IMR-90 (cell line): Measurements from ENCODE around the gene CAMTA1. TPM values are rescaled to one million over a fixed set of nuclear protein-coding genes. Genes with fewer than 3 reads are reported as not detected.

Experiments used
- ATAC-seq: fragments of 200-7000 bp; cut with Tn5 transposase; 2 replicates; pipeline ENCODE4 v1.9.1; 2020; ENCODE audit warnings: low read depth, mild to moderate bottlenecking, moderate library complexity
- BruUV-seq: library from RNA; stranded (reverse); fragments of 400-500 nt; replicated peaks from 2 replicates; lab custom pipeline; 2021; lab: Mats Ljungman, UMichigan
- CTCF ChIA-PET: fragments of 300-600 bp; formaldehyde crosslinking; extraction: SDS; loops from one replicate; lab custom pipeline; 2021; ENCODE audit warnings: antibody characterized with exemption; lab: Yijun Ruan, JAX
- POLR2A ChIA-PET: fragments of 300-600 bp; sonication (Branson Sonifier 250); formaldehyde crosslinking; loops from one replicate; lab custom pipeline; 2022; ENCODE audit warnings: antibody characterized with exemption; ENCODE audit not compliant: unreplicated experiment; lab: Charles Lee
- DNase-seq: peaks from one replicate; pipeline ENCODE4 v3.0.0; 2013
- H2AFZ ChIP-seq: replicated peaks from 2 replicates; pipeline ENCODE3; 2013; ENCODE audit warnings: low read length, mild to moderate bottlenecking; ENCODE audit not compliant: poor library complexity
- H2AK5ac ChIP-seq: 2 replicates; pipeline ENCODE4 v1.6.1; 2013; ENCODE audit warnings: low read depth, low read length, inconsistent platforms
- H2AK9ac ChIP-seq: replicated peaks from 2 replicates; pipeline ENCODE3; 2013; ENCODE audit warnings: mild to moderate bottlenecking, low read depth, low read length, moderate library complexity; ENCODE audit not compliant: poor library complexity
- H2BK120ac ChIP-seq: 2 replicates; pipeline ENCODE4 v1.6.1; 2013; ENCODE audit warnings: low read depth, low read length, inconsistent platforms
- H2BK15ac ChIP-seq: 3 replicates; pipeline ENCODE4 v1.6.1; 2013; ENCODE audit warnings: low read depth, low read length, inconsistent platforms
- H2BK20ac ChIP-seq: 2 replicates; pipeline ENCODE4 v1.6.1; 2013; ENCODE audit warnings: low read depth, mild to moderate bottlenecking, inconsistent platforms, low read length, moderate library complexity
- H2BK5ac ChIP-seq: 2 replicates; pipeline ENCODE4 v1.6.1; 2013; ENCODE audit warnings: mild to moderate bottlenecking, low read depth, low read length, inconsistent platforms; ENCODE audit not compliant: poor library complexity, severe bottlenecking
- H3K14ac ChIP-seq: replicated peaks from 2 replicates; pipeline ENCODE4 v1.6.1; 2013; ENCODE audit warnings: low read depth, low read length, inconsistent platforms
- H3K18ac ChIP-seq: 2 replicates; pipeline ENCODE4 v1.6.1; 2013; ENCODE audit warnings: low read depth, low read length, control low read depth
- H3K23ac ChIP-seq: 2 replicates; pipeline ENCODE4 v1.6.1; 2013; ENCODE audit warnings: low read depth, low read length, inconsistent platforms
- H3K27ac ChIP-seq: 2 replicates; pipeline ENCODE4 v1.5.1; 2013; ENCODE audit warnings: mild to moderate bottlenecking, control low read depth, low read length; ENCODE audit not compliant: insufficient read depth
- H3K27me3 ChIP-seq: 2 replicates; pipeline ENCODE4 v1.6.1; 2013; ENCODE audit warnings: low read length; ENCODE audit not compliant: control insufficient read depth, insufficient read depth
- H3K36me3 ChIP-seq: 2 replicates; pipeline ENCODE4 v1.6.1; 2013; ENCODE audit warnings: low read length, mixed read lengths; ENCODE audit not compliant: control insufficient read depth, insufficient read depth
- H3K4ac ChIP-seq: 2 replicates; pipeline ENCODE4 v1.6.1; 2013; ENCODE audit warnings: low read depth, low read length, inconsistent platforms
- H3K4me1 ChIP-seq: 2 replicates; pipeline ENCODE4 v1.6.1; 2013; ENCODE audit warnings: low read length, mixed read lengths; ENCODE audit not compliant: control insufficient read depth, insufficient read depth
- H3K4me2 ChIP-seq: 2 replicates; pipeline ENCODE4 v1.6.1; 2013; ENCODE audit warnings: low read depth, mild to moderate bottlenecking, control low read depth, low read length, moderate library complexity
- H3K4me3 ChIP-seq: 2 replicates; pipeline ENCODE4 v1.5.1; 2013; ENCODE audit warnings: low read depth, mild to moderate bottlenecking, control low read depth, low read length, moderate library complexity; ENCODE audit not compliant: insufficient read depth
- H3K56ac ChIP-seq: 2 replicates; pipeline ENCODE4 v1.6.1; 2013; ENCODE audit warnings: low read length, inconsistent platforms; ENCODE audit not compliant: insufficient read depth; ENCODE audit errors: extremely low read depth
- H3K79me1 ChIP-seq, 2 experiments: 2 replicates each; pipeline ENCODE4 v1.6.1; 2013; ENCODE audit warnings: low read length in 2 of 2, inconsistent platforms in 1 of 2, low read depth in 1 of 2
- H3K9ac ChIP-seq: 2 replicates; pipeline ENCODE4 v1.6.1; 2013; ENCODE audit warnings: low read depth, low read length, control low read depth
- H3K9me1 ChIP-seq: 2 replicates; pipeline ENCODE4 v1.6.1; 2013; ENCODE audit warnings: low read length, inconsistent platforms; ENCODE audit not compliant: insufficient read depth
- H3K9me3 ChIP-seq: 2 replicates; pipeline ENCODE4 v1.6.1; 2013; ENCODE audit warnings: low read length; ENCODE audit not compliant: control insufficient read depth, insufficient read depth
- H4K20me1 ChIP-seq: 2 replicates; pipeline ENCODE4 v1.6.1; 2013; ENCODE audit warnings: low read length, inconsistent platforms; ENCODE audit not compliant: insufficient read depth
- H4K5ac ChIP-seq: 2 replicates; pipeline ENCODE4 v1.6.1; 2013; ENCODE audit warnings: mild to moderate bottlenecking, low read depth, low read length, control low read depth
- H4K8ac ChIP-seq, 2 experiments: 2 replicates each; pipeline ENCODE4 v1.6.1; 2013; ENCODE audit warnings: low read depth in 2 of 2, low read length in 2 of 2, control low read depth in 1 of 2, inconsistent platforms in 1 of 2
- H4K91ac ChIP-seq: 2 replicates; pipeline ENCODE4 v1.6.1; 2013; ENCODE audit warnings: low read depth, low read length, inconsistent platforms; ENCODE audit not compliant: insufficient read depth
- BHLHE40 ChIP-seq: fragments of 150-350 bp; IDR thresholded peaks from 2 replicates; pipeline ENCODE4 v1.6.1; 2016; ENCODE audit warnings: mild to moderate bottlenecking, low read depth, low read length
- CHD1 ChIP-seq: IDR thresholded peaks from 2 replicates; pipeline ENCODE4 v1.6.1; 2012; ENCODE audit warnings: low read depth, low read length, improper control_type of control experiment
- CTCF ChIP-seq: conservative IDR thresholded peaks from 2 replicates; pipeline ENCODE4 v1.5.1; 2012; ENCODE audit warnings: mild to moderate bottlenecking, low read depth, low read length, improper control_type of control experiment
- ELK1 ChIP-seq: fragments of 150-350 bp; IDR thresholded peaks from 2 replicates; pipeline ENCODE4 v1.6.1; 2016; ENCODE audit warnings: low read depth, mild to moderate bottlenecking, low read length, moderate library complexity, borderline replicate concordance
- MAZ ChIP-seq: IDR thresholded peaks from 2 replicates; pipeline ENCODE4 v1.6.1; 2012; ENCODE audit warnings: low read depth, mild to moderate bottlenecking, low read length, improper control_type of control experiment, moderate library complexity, borderline replicate concordance
- MXI1 ChIP-seq: IDR thresholded peaks from 2 replicates; pipeline ENCODE4 v1.6.1; 2012; ENCODE audit warnings: low read depth, mild to moderate bottlenecking, low read length, moderate library complexity, borderline replicate concordance
- POLR2A ChIP-seq: IDR thresholded peaks from 2 replicates; pipeline ENCODE4 v1.6.1; 2012; ENCODE audit warnings: mild to moderate bottlenecking, low read depth, low read length
- RAD21 ChIP-seq: IDR thresholded peaks from 2 replicates; pipeline ENCODE4 v1.6.1; 2012; ENCODE audit warnings: low read length, improper control_type of control experiment
- RCOR1 ChIP-seq: IDR thresholded peaks from 2 replicates; pipeline ENCODE4 v1.6.1; 2012; ENCODE audit warnings: mild to moderate bottlenecking, low read length, improper control_type of control experiment; ENCODE audit not compliant: insufficient replicate concordance
- SMC3 ChIP-seq: fragments of 150-350 bp; IDR thresholded peaks from 2 replicates; pipeline ENCODE4 v1.6.1; 2016; ENCODE audit warnings: low read depth, mild to moderate bottlenecking, antibody characterized with exemption, low read length, moderate library complexity
- USF2 ChIP-seq: fragments of 150-350 bp; IDR thresholded peaks from 2 replicates; pipeline ENCODE4 v1.6.1; 2017; ENCODE audit warnings: mild to moderate bottlenecking, antibody characterized with exemption, low read length, low read depth
- WGBS, 2 experiments: methylation state at CpG; one replicate each; pipeline versions ENCODE4 v1.1.5 to v1.1.7; 2013; ENCODE audit warnings: missing lambda C conversion rate in 2 of 2; ENCODE audit not compliant: insufficient read length in 1 of 2; ENCODE audit errors: extremely low coverage in 2 of 2; 5-methylcytosine and 5-hydroxymethylcytosine counted together
- dilution Hi-C: fragments of 300-500 bp; cut with HindIII; formaldehyde crosslinking; loops from one replicate; pipeline ENCODE4 v1.14.3; 2018; ENCODE audit warnings: low sequenced_read_pairs; ENCODE audit not compliant: unreplicated experiment
- in situ Hi-C: fragments of 300-500 bp; cut with MboI; formaldehyde crosslinking; loops from 3 replicates; pipeline ENCODE4 v1.14.3; 2019; ENCODE audit warnings: low sequenced_read_pairs, inconsistent platforms, mixed read lengths
- intact Hi-C: fragments of 100-400 bp; cut with micrococcal nuclease; formaldehyde crosslinking; loops from 2 replicates; pipeline ENCODE4 v1.10.0; 2022
- polyA plus RNA-seq, 3 experiments: library from polyadenylated mRNA; depleted of rRNA; stranded (reverse); fragments of >200 nt; gene quantifications; 2 replicates each; pipeline ENCODE4 v1.2.3, GENCODE V29; 2012; ENCODE audit warnings: low replicate concordance in 1 of 3
- total RNA-seq: library from RNA; depleted of rRNA; stranded (reverse); fragments of >200 nt; gene quantifications from 2 replicates; pipeline ENCODE4 v1.2.3, GENCODE V29; 2012

The CAMTA1 gene
- total and polyA plus RNA-seq, 2 of the 4 experiments (the other 2 are of a cell fraction): 35.5 to 74.3 TPM

- CTCF ChIA-PET: no interaction called here
- DNase-seq: no peak
- Histone ChIP-seq H3K4me2 (no peak overlapping the region), H4K91ac (no peak overlapping the region), H4K20me1 (no peaks in the 10 kb centered on the region), H2BK120ac (no peak overlapping the region), H3K23ac (no peak overlapping the region), H2AFZ (no peak overlapping the region), H3K36me3 (peaks cover 13% of the 10 kb centered on the region), H2AK9ac (no peak overlapping the region), H3K9ac (no peak overlapping the region), H4K5ac (no peak overlapping the region), H2AK5ac (no peak overlapping the region), H3K56ac (no peak overlapping the region), H3K79me1 (peaks cover 18 to 32% of the 10 kb centered on the region in 2 experiments), H3K4ac (no peak overlapping the region), H3K9me1 (no peaks in the 10 kb centered on the region), H3K4me3 (no peak overlapping the region), H4K8ac (no peak overlapping the region), H2BK5ac (no peak overlapping the region), H2BK15ac (no peak overlapping the region), H3K27me3 (no peaks in the 10 kb centered on the region), H3K14ac (no peak overlapping the region), H3K9me3 (no peaks in the 10 kb centered on the region), H2BK20ac (no peak overlapping the region), H3K27ac (no peak overlapping the region), H3K18ac (no peak overlapping the region), H3K4me1 (peaks cover 5% of the 10 kb centered on the region)
- POLR2A ChIA-PET: no interaction called here
- WGBS, 2 experiments: no CpG with 5 or more reads among the region's 6 CpGs
- no peak for TF ChIP-seq SMC3
- TF ChIP-seq BHLHE40: no peak
- no peak for TF ChIP-seq MAZ
- TF ChIP-seq CTCF: no peak
- TF ChIP-seq MXI1: no peak
- TF ChIP-seq ELK1: no peak
- no peak for TF ChIP-seq RCOR1
- no peak for TF ChIP-seq USF2
- no peak for TF ChIP-seq CHD1
- TF ChIP-seq POLR2A: no peak
- no peak for TF ChIP-seq RAD21
- intact Hi-C loops: no loop called here
- no peak for ATAC-seq
- dilution Hi-C loops: no loop called here
- no TSS peak for BruUV-seq
- in situ Hi-C loops: no loop called here
Measured at GRCh38 chr1:6852136-6852890, 67.1 kb downstream of the CAMTA1 start.
